Measurements from ENCODE around the gene CCR3. TPM values are rescaled to one million over a fixed set of nuclear protein-coding genes. Genes with fewer than 3 reads are reported as not detected.

Gene CCR3
- total and polyA plus RNA-seq, 2 experiments from 2014 or later, result not detected

DNA sequence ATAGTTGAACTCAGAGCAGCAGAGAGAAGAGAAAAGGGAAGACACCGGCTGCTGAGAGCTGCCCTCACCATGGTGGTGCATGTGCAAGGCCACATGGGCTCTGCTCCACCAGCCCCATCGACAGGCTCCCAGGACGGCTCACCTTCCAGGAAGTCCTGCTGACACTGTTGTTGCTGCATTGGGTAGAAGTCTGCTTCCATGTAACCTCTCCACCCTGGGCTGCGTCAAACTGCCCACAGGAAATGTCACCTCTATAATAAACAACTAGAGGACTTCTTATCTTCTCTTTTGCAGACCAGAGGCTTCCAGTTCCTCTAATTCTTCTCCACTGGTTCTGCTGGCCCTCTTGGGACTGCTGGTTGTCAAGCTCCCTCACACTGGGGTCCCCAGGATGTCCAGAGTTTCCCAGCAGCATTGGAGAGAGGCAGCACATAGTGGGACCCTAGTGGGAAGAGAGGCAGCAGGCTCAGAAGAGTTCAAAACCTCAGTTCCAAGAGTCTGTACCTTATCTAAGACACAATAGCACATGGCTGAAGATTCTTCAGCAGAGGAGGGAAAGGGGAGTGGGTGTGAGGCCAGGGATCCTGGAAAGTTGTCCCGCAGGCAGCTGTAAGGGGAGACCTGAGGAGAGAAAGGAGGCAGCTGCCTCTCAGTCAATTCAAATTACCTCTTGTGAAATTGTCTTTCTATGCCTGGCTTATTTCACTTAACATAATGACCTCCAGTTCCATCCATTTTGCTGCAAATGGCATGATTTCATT, 5.8 kb upstream of the CCR3 start (continued):
- TF ChIP-seq ZNF462 (CRISPR knock-in tag; IDR thresholded peaks at IDR 0.05) (no peak), POLR2AphosphoS5 (IDR thresholded peaks at IDR 0.05; ENCODE audit: low read depth) (no peak), REST (IDR thresholded peaks at IDR 0.05; ENCODE audit: unreplicated experiment) (no peak), EZH2 (IDR thresholded peaks at IDR 0.05; ENCODE audit: low read depth, unreplicated experiment) (no peak)
